ENCODE measurements around the gene ANAPC5. TPM values are rescaled to one million over a fixed set of nuclear protein-coding genes. Genes with fewer than 3 reads are reported as not detected.
"Not testable (repeated sequence)": the region's sequence is repeated elsewhere in the genome, so short reads cannot be mapped to it uniquely, and the experiment has no call there.

The ANAPC5 gene
- total RNA-seq, 2 experiments from 2014 or later, result 122 TPM

DNA sequence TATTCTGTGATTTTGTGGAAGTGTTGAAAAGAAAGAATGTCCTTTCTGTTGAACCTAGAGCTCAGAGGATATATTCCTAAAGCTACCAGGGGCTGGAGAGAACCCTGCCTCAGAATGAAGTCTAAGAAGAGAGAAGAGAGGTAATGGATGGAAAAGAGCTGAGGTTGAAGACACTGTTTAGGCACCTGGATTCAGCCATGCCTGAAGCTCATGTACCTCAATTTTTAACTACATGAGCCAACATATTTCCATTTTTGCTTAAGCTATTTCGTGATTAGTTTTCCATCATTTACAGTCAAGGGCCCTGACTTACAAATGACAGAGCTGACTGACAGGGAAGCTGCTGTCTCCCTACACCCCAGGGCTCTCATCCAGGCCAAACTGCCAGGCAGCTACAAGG lies 66.4 kb downstream of the ANAPC5 start:
- DNase-seq, result no peak
- no peak for ATAC-seq
- TF ChIP-seq CTCF (IDR thresholded peaks at IDR 0.05), result no peak
- H3K27me3 Mint-ChIP-seq, result no peaks in the 10 kb centered on the region
- H3K9me3 Mint-ChIP-seq, result no peaks in the 10 kb centered on the region
- ChIA-PET CTCF (interaction anchor here (1.0 kb wide), 1 partner anchor 10 kb away, joined by 3 read pairs; no protein-coding TSS in a partner anchor), POLR2A (interaction anchor here (0.8 to 2.3 kb wide), 3 partner anchors 9 to 345 kb away, joined by 3 to 5 read pairs (median 5); partner anchors contain the start of gene CAMKK2)
- H3K27ac Mint-ChIP-seq, result no peak overlapping the region
- peaks cover 7% of the 10 kb centered on the region for H3K4me1 Mint-ChIP-seq (ENCODE audit: low read depth)
- intact Hi-C loops (cut with micrococcal nuclease), result no loop called here
- H3K36me3 Mint-ChIP-seq (ENCODE audit: low read depth), result peaks cover 12% of the 10 kb centered on the region
- H3K4me3 Mint-ChIP-seq, result no peak overlapping the region

DNA sequence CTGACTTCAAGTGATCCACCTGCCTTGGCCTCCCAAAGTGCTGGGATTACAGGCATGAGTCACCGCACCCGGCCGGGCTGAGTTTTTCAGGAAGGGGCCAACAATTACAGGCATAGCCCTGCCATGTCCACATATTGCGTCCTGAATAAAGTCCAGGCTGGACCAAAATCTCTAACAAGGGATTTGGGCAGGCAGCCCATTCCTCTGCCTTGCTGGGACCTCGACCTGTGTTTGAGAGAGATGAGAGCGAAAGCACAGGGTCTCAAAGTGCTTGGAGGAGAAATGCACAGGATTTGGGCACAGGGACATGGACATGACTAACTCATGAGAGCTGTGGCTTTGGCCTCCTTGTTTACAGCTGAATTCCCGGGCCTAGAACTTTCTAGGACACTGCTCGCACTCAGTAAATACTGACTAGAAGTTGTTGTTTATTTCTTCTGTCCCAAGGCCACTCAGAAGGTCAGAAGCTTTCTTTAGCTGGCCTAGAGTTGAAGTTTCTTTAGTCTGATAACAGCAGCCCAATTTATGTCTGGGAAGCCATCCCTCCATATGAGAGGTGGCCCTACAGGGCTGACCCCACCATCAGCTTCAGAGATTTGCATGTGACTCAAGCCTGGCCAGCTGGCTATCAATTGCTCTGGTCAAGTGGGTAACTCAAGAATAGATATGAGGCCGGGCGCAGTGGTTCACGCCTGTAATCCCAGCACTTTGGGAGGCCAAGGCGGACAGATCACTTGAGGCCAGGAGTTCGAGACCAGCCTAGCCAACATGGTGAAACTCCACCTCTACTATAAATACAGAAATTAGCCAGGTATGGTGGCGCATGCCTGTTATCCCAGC lies 67.4 kb downstream of the ANAPC5 start:
- Mint-ChIP-seq H3K27me3 (no peaks in the 10 kb centered on the region), H3K9me3 (no peaks in the 10 kb centered on the region), H3K4me3 (no peak overlapping the region), H3K27ac (no peak overlapping the region), H3K36me3 (ENCODE audit: low read depth) (peaks cover 7% of the 10 kb centered on the region), H3K4me1 (ENCODE audit: low read depth) (peaks cover 7% of the 10 kb centered on the region)
- no peak for ATAC-seq
- ChIA-PET CTCF (interaction anchor here (1.0 kb wide), 1 partner anchor 11 kb away, joined by 3 read pairs; no protein-coding TSS in a partner anchor), POLR2A (interaction anchor here (2.3 kb wide), 1 partner anchor 10 kb away, joined by 5 read pairs; no protein-coding TSS in a partner anchor)
- no peak for TF ChIP-seq CTCF (IDR thresholded peaks at IDR 0.05)
- no peak for DNase-seq
- intact Hi-C loops (cut with micrococcal nuclease), result no loop called here

DNA sequence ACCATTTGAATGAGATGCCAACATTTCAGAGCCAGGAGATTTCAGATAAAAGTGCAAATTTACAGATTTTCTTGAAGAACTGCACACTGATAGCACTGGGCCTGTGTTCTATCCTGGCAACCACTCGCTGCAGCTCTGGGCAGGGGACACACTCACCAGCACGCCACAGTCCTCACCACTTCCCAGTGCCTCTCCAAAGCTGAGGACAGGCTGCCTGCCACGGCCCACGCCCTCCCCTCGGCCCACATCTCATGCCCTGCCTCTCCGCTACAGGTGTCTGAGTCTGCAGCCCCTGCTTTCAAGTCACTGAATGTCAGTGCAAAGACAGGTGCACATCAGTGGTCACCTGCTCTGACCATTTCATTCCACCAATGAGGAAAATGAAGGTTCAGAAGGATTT lies 68.4 kb downstream of the ANAPC5 start:
- H3K9me3 Mint-ChIP-seq, result no peaks in the 10 kb centered on the region
- ATAC-seq, result no peak
- no peak overlapping the region for H3K27ac Mint-ChIP-seq
- DNase-seq, result no peak
- H3K4me3 Mint-ChIP-seq, result no peak overlapping the region
- intact Hi-C loops (cut with micrococcal nuclease), result no loop called here
- TF ChIP-seq CTCF (IDR thresholded peaks at IDR 0.05), result no peak
- H3K36me3 Mint-ChIP-seq (ENCODE audit: low read depth), result peaks cover 8% of the 10 kb centered on the region
- H3K27me3 Mint-ChIP-seq, result no peaks in the 10 kb centered on the region
- ChIA-PET CTCF (no interaction called here), POLR2A (interaction anchor here (0.7 to 1.1 kb wide), 2 partner anchors 8 to 12 kb away, joined by 4 read pairs; no protein-coding TSS in a partner anchor)
- peaks cover 4% of the 10 kb centered on the region for H3K4me1 Mint-ChIP-seq (ENCODE audit: low read depth)

- ChIA-PET POLR2A (interaction anchor here (0.7 to 1.1 kb wide), 2 partner anchors 8 to 12 kb away, joined by 4 read pairs; no protein-coding TSS in a partner anchor), CTCF (no interaction called here)
- DNase-seq, result no peak
Observed at GRCh38 chr12:121283388-121283787, 68.8 kb downstream of the ANAPC5 start.

GRCh38 chr12:121282910-121283309 lies 69.3 kb downstream of the ANAPC5 start:
- POLR2A ChIA-PET, result interaction anchor here (0.7 kb wide), 1 partner anchor 9 kb away, joined by 4 read pairs; no protein-coding TSS in a partner anchor
- peaks cover 11% of the 10 kb centered on the region for H3K36me3 Mint-ChIP-seq (ENCODE audit: low read depth)
- H3K4me1 Mint-ChIP-seq (ENCODE audit: low read depth); H3K9me3 Mint-ChIP-seq; ATAC-seq; H3K4me3 Mint-ChIP-seq; CTCF ChIA-PET; H3K27me3 Mint-ChIP-seq; H3K27ac Mint-ChIP-seq; intact Hi-C loops (cut with micrococcal nuclease); DNase-seq: not testable (repeated sequence)

More at GRCh38 chr12:121283388-121283787, 68.8 kb downstream of the ANAPC5 start:
- Mint-ChIP-seq H3K27me3 (no peaks in the 10 kb centered on the region), H3K4me1 (ENCODE audit: low read depth) (peaks cover 1% of the 10 kb centered on the region), H3K27ac (no peak overlapping the region), H3K36me3 (ENCODE audit: low read depth) (peaks cover 10% of the 10 kb centered on the region), H3K4me3 (no peak overlapping the region), H3K9me3 (no peaks in the 10 kb centered on the region)
- intact Hi-C loops (cut with micrococcal nuclease), result no loop called here
- no peak for TF ChIP-seq CTCF (IDR thresholded peaks at IDR 0.05)
- no peak for ATAC-seq
